Right renal cortex interstitium (tissue), 3 donors: ENCODE results near the gene MDK. TPM values are rescaled to one million over a fixed set of nuclear protein-coding genes. Genes with fewer than 3 reads are reported as not detected.

Source experiments
- DNase-seq, 3 donors: peaks; one replicate each; pipeline ENCODE4 v3.0.0-alpha.2; 2013; ENCODE audit warnings: low read depth in 3 of 3, low spot score in 2 of 3
- polyA plus RNA-seq, 3 donors: library from polyadenylated mRNA; unstranded; fragments of 120-200 nt; gene quantifications; one replicate each; pipeline ENCODE4 v1.2.1, GENCODE V29; 2013; ENCODE audit not compliant: insufficient read length in 3 of 3

MDK gene, protein sequence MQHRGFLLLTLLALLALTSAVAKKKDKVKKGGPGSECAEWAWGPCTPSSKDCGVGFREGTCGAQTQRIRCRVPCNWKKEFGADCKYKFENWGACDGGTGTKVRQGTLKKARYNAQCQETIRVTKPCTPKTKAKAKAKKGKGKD
- 100 to 1,000 TPM; 673 to 741 (median 725) TPM for polyA plus RNA-seq

DNA sequence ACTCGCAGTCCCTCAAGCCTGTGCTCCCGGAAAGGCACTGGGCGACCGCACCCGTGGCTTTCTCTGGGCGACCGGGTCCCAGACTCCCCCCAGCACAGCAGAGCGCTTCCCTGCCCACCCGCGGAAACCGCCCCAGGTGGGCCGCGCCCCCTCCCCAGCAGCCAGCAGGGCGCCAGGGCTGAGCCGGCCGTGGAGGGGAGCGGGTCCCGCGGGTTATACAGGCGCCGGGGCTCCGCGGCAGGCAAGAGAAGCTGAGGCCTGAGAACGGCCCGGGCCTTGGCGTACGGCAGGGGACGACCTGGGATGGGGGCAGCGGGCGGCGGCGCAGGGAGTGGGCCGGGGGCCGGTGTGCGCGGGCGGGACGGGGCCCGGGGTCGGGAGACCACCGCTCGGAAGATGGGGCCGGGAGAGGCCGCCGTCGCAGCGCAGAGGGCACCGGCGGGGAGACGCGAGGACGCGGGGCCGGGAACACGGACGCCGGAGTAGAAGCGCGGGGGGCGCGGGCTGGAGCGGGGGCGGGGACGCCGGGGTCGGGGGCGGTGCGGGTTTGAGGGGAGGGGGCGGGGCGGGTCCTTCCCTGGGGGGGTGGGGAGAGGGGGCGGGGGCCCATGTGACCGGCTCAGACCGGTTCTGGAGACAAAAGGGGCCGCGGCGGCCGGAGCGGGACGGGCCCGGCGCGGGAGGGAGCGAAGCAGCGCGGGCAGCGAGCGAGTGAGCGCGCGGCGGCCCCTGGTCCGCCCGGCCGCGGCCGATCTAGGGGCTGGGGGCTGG, at the start of gene MDK:
Gene MDK (plus strand): TSS at position 622 of the 771 bp plus-strand sequence. CDS start 389 bp downstream, outside the sequence.
- DNase-seq, result no peak

DNA sequence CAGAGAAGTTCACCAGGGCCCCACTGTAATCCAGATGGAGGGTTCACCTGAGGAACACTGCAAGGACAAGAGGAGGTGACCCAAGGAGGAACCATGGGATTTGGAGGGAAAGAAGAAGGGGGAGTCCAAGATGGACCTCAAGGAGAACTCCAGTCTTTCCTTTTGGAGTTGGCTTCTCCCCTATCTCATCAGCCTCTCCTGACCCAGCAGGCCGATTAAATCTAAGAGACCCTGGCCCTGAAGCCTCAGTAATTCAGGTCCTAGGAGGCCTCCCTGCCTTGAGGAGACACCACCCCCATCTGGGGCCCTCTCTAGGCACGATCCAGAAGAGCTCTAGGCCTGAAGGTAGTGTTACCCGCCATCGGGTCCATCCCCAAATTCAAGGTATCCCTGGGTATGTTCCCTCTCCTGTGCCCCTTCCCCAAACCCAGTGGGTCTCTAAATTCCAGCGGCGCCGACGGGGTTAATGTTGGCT, 49.3 kb upstream of the MDK start:
- no peak for DNase-seq

DNA sequence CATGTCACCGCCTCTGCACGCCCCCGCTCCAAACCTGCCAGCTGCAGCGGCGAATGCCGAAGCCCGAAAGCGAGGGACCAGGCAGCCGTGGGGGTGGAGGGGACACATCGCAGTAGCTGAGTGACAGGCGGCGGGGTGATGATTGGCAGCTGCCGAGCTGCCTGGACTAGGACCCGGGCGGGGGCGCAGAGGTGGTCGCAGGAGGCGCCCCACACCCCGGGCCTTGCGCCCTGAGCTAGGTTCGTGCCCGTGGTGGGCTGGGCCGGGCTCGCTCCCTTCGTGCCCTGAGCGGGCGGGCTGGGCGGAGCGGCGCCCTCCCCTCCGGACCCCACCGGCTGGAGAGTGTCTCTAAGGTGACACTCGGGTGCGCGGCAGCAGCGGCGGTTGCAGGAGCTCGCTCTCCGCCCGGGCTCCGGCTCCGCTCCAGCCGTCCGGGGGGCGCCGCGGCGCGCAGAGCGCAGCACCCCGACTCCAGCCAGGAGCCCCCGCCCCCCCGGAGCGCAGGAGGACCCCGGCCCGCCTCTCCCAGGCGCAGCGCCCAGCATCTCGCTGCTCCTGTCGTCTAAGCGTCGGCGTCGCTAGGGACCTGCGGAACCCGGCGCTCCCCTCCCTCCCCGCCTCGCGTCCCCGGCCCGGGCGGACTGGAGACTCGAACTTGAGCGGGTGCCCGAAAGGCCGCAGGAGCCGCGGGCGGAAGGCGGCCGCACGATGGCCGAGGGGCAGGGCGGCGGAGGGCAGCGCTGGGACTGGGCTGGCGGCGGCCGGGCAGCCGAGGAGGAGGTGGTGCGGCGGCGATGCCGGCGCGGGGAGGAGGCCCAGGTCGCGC, 48.7 kb upstream of the MDK start:
- DNase-seq, result no peak

DNA sequence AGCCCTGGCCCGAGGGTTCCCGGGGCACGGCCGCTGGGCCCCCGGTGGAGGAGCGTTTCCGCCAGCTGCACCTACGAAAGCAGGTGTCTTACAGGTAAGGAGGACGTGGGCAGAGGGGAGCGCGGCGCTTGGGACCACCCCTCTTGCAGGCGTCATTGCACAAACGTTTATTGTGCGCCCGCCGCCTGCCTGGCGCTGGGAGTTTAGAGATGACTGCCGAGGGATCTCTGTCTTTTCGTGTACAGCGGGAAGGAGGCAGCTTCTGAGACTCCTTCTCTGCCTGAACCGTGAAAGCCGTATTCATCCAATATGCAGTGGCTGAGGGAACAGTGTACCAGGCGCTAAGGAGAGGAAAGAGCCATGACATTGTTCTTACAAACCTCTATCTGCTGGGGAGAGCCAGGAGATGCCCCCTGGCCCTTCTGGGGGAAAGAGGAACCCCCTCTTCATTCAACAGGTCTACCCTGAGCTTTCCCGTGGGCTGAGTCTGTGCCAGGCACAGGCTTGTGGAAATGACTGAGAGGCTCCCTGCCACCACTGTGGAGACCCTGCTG, 48.0 kb upstream of the MDK start:
- DNase-seq, result no peak

DNA sequence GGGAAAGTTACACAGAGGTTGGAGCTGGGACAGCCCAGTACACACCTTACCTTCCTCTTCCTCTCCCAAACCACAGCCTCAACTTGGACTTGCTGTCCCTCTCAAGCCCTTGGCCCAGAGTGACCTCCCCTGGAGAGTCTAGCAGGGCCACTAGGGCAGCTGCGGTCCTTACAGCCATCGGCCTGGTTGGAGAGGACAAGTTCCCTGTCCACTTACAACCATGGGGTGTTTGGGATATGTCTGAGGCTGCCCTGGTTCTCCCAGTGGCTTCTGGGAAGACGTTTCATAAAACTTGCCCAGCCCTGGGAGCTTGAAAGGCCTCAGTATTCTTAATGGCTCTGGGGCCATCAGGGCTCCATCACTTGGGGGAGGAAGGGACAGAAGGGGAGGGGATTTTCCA, 47.3 kb upstream of the MDK start:
- no peak for DNase-seq

DNA sequence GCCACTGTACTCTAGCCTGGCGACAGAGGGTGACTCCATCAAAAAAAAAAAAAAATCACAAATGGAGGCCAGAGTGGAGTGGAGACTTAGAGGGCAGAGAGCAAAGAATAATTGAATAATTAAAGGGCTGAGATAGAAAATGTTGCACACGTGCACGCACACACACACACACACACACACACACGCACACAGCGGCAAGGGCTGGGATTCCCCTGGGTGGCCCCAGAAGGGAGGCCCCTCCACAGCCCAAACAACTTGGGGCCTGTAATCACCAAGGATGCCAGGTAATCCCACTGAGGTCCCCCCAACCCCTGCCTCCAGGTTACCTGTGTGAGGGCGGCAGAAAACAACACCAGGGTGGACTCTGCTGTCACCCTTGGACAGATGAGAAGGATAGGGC, 46.2 kb upstream of the MDK start:
- no peak for DNase-seq

DNA sequence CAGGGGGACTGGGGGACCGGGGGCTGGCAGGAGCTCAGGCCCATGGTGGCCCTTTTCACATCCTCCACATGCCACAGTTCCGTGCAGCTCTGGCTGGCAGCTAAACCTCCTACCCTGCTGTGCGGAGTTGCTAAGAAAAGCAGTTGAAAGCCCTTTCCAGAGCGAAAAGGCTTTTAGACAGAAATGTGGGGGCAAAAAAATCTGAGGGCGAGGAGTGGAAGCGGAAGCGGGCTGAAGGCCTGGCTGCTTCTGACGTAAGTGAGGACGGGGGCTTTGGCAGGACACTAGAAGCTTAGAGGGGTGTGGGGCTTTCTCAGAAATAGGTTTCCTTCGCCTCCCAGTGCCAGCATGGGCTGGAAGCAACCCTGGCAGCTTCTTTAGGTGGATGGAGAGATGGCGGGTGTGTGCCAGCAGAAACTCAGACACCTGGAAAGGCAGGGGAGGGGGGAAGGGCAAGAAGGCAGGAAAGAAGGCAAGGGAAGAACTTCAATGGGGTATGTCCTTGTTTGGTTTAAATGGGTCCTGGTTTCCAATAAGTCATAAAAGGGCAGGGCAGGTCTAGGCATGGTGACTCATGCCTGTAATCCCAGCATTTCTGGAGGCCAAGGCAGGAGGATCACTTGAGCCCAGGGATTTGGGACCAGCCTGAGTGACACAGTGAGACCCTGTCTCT, 45.4 kb upstream of the MDK start:
- no peak for DNase-seq

DNA sequence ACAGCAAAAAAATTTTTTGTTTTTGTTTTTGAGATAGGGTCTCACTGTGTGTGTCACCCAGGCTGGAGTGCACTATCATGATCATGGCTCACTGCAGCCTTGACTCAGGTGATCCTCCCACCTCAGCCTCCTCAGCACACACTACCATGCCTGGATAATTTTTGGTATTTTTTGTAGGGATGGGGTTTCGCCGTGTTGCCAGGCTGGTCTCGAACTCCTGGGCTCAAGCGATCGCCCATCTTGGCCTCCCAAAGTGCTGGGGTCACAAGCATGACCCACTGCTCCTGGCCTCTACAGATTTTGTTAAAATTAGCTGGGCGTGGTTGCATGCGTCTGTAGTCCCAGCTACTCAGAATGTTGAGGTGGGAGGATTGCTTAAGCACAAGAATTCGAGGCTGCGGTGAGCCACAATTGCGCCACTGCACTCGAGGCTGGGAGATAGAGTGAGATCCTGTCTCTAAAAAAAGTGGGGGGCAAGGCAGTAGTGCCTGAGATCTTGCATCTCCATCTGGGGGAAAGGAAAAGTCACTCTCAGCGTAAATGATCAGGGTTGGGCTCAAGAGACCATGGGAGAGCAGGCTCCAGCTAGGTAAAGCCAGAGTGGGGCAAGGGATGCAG, 44.8 kb upstream of the MDK start:
- no peak for DNase-seq

DNA sequence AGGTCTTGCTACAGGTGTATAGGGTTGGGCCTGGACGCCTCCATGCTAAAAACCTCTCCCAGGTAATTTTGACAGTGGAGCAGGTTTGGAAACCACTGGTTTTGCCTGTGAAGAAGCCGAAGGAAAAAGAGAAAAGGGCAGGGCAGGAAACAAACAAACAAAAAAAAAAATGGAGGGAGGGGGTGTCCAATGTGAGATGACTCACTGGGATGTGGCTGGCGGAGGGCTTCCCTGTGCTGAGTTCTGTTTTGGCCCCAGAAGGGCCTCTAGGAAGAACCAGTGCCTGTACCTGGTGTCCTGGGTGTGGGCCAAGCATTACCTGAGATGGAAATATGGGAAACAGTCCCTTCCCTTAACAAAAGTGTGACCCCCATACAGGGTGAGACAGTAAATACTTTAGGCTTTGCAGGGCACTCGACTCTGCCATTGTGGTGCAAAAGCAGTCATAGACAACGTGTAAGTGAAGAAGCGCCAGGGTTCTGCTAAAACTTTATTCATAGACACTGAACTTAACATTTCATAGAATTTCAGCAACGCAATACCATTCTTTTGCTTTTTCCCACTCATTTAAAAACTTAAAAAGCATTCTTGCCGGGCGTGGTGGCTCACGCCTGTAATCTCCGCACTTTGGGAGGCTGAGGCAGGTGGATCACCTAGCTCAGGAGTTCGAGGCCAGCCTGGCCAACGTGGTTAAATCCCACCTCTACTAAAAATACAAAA, 43.7 kb upstream of the MDK start:
- DNase-seq, result no peak

DNA sequence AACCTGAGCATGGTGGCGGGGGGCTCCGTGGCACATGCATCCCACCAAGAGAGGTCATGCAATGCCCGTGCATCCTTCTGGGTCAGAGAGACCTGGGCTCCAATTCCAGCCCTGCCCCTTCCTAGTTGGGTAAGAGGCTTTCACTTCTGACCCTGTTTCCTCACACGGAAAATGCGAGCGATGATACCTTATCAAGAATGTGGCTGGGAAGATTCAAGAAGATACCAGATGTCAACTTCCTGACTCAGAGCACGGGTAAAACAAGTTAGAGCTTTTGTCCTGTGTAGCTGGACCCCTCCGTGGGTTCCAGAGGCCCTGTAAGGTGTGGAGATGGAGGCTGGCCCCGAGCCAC, 42.9 kb upstream of the MDK start:
- DNase-seq, result no peak

DNA sequence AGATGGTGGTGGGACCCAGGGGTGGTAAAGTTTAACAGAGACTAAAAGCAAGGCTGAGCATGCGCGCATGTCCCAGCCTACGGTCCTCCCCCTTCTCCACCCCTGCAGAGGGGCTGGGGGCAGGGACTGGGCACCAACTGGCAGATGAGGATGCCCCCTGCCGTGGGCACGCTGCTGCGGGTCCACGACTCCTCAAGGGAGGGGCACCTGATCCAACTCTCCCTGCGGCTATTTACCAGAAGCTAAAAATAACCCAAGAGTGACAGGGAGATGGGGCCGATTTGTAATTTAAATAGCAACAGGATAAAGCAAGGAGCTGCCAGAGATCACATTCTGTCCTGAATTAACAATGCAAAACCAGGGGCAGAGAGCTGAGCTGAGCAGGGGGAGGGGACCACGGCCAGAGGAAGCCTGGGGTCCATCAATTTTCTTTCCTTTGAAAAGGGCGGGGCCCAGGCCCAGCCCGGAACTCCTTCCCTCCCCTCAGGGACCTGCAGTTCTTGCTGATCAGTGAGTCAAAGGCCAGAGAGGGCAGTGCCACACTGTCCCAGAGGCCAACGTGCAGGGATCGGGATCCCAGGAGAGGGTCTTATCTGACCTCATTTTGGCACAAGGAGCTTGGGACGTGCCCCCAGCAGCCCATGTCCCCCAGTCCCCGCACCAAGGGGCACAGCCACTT, 42.3 kb upstream of the MDK start:
- no peak for DNase-seq

DNA sequence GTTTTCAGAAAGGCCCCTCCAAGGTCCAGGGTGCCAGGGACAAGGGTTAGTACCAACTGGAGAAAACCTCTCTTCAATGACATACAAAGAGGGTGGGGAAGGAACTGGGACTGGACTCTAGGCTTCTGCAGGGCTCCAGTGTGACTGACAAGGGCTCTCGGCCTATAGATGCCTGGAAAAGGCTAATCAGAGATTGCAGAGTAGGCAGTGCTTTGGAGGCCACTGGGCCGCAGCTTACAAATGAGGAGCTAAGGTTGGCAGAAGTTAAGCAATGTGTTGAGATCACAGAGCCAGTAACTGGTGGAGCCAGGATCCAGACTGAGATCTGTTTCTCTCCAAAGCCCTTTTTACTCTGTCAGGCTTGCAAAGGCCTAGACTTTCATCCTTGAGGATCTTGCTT, 41.7 kb upstream of the MDK start:
- no peak for DNase-seq

DNA sequence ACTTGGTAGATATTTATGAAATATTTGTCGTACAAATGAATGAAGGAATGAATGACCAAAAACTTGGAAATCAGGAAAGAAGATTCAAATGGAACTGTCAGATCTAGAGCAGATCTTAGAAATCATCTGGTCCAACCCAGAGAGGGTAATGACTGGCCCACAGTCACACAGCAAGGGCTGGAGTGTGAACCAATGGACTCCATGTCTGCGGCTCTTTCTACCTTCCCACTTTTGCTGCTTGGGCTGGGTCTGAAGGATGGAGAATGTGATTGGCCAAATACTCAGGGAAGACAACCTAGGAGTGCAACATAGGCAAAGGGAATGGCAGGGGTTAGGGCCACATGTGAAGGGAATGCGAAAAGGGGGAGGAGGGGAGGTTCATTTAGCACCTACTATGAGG, 40.0 kb upstream of the MDK start:
- DNase-seq, result no peak

DNA sequence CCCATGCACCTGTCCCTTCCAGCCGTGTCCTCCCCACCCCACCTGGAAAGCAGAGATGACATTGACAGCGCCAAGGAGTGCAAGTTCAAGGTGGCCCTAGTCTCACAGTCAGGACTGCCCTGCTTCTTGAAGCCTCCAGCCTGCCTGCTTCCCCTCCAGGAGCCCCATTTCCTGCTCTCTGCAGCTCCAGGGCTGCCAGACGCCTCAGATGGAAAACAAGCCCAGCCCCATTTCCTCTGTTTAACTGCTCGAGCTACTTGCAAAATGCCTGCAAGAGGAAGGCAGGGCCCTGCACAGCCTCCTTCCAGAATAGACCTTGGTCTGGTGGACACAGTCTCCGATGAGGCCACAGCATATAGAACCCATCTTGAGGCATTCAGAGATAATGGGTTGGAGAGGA, 39.2 kb upstream of the MDK start:
- DNase-seq, result no peak

DNA sequence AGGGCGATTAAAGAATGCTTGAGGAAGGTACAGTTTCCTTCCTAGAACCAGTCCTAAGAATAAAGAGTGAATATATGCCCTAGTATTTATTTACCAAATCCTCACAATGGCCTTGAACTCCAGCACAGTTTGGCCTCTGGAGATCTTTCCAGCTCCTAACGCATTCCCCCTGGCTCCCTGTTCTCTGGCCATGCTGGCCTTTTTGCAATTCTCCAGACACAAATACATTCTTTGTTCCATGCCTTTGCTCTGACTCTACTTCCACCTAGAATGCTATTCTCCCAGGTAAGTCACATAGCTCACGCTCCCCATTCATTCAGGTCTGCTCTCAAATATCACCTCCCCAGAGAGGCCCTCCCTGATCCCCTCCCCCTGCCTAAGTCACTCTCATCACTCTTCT, 37.9 kb upstream of the MDK start:
- DNase-seq, result no peak

DNA sequence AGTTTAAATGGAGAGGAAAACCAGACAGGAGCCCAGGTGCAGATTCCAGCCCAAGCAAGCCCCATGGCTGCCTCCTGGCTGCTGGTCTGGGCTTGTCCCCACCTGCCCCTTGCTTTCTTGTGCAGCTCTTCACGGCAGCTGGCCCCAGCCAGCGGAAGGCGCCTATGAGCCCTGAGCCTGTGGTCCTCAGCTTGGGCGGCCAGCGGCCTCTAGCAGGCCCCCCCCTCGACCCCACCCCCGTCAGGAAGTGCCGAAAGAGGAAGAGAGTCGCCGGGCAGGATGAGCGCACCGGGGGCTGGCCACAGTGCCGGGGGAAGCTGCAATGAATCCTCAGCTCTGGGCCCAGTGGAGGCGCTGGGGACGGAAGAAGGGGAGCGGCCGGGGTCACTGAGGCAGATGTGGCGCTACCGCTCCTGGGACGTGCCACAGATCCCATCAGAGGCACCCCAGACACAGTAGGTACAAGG, 36.3 kb upstream of the MDK start:
- no peak for DNase-seq

DNA sequence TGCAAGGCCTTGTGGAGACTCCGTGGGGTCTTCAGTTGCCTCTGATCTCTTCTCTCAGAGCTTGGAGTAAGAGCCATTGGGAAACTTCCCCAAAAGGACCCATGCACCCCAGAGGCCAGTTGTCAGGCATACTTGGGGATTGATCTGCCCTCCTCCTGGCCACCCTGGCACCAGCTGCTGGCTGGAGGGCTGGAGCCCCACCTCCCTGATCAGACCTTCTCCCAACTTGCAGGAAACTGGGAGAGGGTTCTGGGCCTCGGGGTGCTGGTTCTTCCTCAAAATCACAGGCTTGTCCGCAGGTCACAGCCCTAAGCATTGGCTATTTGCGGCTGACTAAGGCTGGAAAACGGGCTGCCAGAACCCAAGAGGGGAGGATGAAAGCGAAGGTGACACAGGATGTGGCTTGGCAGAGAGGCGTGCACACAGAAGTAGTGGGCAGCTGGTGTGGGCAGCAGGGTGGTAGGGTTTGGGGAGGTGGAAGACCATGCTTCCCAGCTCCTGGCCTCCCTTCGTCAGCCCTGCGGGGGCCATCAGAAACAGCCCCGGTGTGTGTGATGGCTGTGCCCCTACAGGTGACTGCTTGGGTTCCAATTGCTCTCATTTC, 35.5 kb upstream of the MDK start:
- DNase-seq, result no peak

DNA sequence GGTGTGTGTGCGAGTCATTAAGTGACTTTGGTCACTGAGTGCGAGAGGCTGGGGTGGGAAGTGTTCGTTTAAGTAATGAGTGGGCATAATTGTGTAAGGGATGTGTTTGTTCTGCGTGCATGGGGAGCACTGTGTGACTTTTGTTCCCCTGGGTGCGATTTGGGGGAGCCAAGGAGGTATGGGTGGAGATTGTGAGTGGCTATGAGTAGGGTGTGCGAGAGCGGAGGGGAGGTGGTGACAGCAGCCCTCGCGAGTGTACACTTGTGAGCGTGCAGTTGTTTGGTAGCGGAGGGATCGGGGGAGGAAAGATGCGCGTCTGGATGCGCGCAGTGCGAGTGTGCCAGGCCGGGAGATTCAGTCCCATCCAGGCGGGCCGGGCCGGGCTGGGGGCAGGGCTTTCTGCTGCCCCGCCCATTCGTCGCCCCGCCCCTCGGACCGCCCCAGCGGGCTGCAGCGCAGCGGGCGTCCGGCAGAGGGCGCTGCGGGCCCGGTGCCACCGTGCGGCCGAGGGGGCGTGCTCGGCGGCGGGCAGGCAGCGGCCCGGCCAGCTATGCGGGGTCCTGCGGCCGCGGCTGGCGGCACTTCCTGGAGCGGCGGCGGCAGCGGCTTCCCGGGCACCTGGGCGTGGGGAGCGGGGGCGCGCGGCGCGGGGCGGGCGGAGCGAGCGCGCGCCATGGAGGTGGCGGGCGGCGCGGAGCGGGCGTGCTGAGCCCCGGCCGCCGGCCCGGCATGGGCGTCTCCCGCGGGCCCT, 34.4 kb upstream of the MDK start, which contains the start of gene DGKZ:
Gene DGKZ (plus strand): TSS at position 578 of the 751 bp plus-strand sequence. CDS start 197 bp downstream, outside the sequence.
- no peak for DNase-seq
